ENCODE data around the gene CCZ1.

- TF ChIP-seq CTCF (IDR thresholded peaks at IDR 0.05) (no peak), POLR2A (IDR thresholded peaks at IDR 0.05) (no peak)
Measured at GRCh38 chr7:5854738-5855137, 43.8 kb upstream of the CCZ1 start.

Data from testis (tissue), 2 donors.